ENCODE data around the gene SDK1. TPM values are rescaled to one million over a fixed set of nuclear protein-coding genes. Genes with fewer than 3 reads are reported as not detected.
"Not testable (repeated sequence)": the region's sequence is repeated elsewhere in the genome, so short reads cannot be mapped to it uniquely, and the experiment has no call there.

The SDK1 gene
- total RNA-seq, 1 experiment from 2014 or later: 9.3 TPM

DNA sequence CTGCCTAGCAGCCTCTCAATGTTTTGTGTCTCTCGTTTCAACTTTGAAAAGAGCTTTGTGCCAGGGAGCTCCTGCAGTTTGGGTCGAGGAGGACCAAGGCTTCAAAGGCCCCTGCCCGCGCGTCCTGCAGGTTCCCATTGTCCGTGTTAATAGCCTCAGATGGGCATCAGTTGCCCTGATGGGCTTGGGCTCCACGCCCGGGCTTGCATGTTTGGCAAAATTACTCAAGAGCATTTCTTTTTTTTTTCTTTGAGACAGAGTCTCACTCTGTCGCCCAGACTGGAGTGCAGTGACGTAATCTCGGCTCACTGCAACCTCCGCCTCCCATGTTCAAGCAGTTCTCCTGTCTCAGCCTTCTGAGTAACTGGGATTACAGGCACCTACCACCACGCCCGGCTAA lies 636.6 kb downstream of the SDK1 start:
- ATAC-seq: no peak
- TF ChIP-seq ZNF232 (CRISPR knock-in tag; IDR thresholded peaks at IDR 0.05) (no peak), ZNF121 (CRISPR knock-in tag; IDR thresholded peaks at IDR 0.05) (no peak), ZBTB21 (CRISPR knock-in tag; IDR thresholded peaks at IDR 0.05; ENCODE audit: borderline replicate concordance) (no peak), ZNF396 (CRISPR knock-in tag; IDR thresholded peaks at IDR 0.05; ENCODE audit: borderline replicate concordance) (no peak), SMAD3 (CRISPR knock-in tag; IDR thresholded peaks at IDR 0.05; ENCODE audit: borderline replicate concordance) (no peak), ZNF423 (CRISPR knock-in tag; IDR thresholded peaks at IDR 0.05) (no peak), NFE2L1 (CRISPR knock-in tag; IDR thresholded peaks at IDR 0.05) (no peak), NR1H2 (CRISPR knock-in tag; IDR thresholded peaks at IDR 0.05) (no peak), ZNF219 (CRISPR knock-in tag; IDR thresholded peaks at IDR 0.05; ENCODE audit: borderline replicate concordance) (no peak), NR3C1 (CRISPR knock-in tag; conservative IDR thresholded peaks at IDR 0.05; ENCODE audit: low read depth) (no peak), ZNF671 (CRISPR knock-in tag; IDR thresholded peaks at IDR 0.05) (no peak), NR2C2 (CRISPR knock-in tag; IDR thresholded peaks at IDR 0.05) (no peak), ZNF317 (CRISPR knock-in tag; IDR thresholded peaks at IDR 0.05; ENCODE audit: borderline replicate concordance, low read depth) (no peak), MYBL2 (CRISPR knock-in tag; IDR thresholded peaks at IDR 0.05) (no peak), ESRRA (CRISPR knock-in tag; IDR thresholded peaks at IDR 0.05; ENCODE audit: borderline replicate concordance) (no peak), KAT7 (CRISPR knock-in tag; IDR thresholded peaks at IDR 0.05; ENCODE audit: borderline replicate concordance) (no peak)
- TF ChIP-seq, protein P1, sequence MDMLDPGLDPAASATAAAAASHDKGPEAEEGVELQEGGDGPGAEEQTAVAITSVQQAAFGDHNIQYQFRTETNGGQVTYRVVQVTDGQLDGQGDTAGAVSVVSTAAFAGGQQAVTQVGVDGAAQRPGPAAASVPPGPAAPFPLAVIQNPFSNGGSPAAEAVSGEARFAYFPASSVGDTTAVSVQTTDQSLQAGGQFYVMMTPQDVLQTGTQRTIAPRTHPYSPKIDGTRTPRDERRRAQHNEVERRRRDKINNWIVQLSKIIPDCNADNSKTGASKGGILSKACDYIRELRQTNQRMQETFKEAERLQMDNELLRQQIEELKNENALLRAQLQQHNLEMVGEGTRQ (CRISPR knock-in tag; IDR thresholded peaks at IDR 0.05): no peak
- TF ChIP-seq, protein P2, sequence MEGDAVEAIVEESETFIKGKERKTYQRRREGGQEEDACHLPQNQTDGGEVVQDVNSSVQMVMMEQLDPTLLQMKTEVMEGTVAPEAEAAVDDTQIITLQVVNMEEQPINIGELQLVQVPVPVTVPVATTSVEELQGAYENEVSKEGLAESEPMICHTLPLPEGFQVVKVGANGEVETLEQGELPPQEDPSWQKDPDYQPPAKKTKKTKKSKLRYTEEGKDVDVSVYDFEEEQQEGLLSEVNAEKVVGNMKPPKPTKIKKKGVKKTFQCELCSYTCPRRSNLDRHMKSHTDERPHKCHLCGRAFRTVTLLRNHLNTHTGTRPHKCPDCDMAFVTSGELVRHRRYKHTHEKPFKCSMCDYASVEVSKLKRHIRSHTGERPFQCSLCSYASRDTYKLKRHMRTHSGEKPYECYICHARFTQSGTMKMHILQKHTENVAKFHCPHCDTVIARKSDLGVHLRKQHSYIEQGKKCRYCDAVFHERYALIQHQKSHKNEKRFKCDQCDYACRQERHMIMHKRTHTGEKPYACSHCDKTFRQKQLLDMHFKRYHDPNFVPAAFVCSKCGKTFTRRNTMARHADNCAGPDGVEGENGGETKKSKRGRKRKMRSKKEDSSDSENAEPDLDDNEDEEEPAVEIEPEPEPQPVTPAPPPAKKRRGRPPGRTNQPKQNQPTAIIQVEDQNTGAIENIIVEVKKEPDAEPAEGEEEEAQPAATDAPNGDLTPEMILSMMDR (IDR thresholded peaks at IDR 0.05): no peak
- TF ChIP-seq, protein P3, sequence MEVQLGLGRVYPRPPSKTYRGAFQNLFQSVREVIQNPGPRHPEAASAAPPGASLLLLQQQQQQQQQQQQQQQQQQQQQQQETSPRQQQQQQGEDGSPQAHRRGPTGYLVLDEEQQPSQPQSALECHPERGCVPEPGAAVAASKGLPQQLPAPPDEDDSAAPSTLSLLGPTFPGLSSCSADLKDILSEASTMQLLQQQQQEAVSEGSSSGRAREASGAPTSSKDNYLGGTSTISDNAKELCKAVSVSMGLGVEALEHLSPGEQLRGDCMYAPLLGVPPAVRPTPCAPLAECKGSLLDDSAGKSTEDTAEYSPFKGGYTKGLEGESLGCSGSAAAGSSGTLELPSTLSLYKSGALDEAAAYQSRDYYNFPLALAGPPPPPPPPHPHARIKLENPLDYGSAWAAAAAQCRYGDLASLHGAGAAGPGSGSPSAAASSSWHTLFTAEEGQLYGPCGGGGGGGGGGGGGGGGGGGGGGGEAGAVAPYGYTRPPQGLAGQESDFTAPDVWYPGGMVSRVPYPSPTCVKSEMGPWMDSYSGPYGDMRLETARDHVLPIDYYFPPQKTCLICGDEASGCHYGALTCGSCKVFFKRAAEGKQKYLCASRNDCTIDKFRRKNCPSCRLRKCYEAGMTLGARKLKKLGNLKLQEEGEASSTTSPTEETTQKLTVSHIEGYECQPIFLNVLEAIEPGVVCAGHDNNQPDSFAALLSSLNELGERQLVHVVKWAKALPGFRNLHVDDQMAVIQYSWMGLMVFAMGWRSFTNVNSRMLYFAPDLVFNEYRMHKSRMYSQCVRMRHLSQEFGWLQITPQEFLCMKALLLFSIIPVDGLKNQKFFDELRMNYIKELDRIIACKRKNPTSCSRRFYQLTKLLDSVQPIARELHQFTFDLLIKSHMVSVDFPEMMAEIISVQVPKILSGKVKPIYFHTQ (CRISPR knock-in tag; IDR thresholded peaks at IDR 0.05): no peak
- TF ChIP-seq, protein P4, sequence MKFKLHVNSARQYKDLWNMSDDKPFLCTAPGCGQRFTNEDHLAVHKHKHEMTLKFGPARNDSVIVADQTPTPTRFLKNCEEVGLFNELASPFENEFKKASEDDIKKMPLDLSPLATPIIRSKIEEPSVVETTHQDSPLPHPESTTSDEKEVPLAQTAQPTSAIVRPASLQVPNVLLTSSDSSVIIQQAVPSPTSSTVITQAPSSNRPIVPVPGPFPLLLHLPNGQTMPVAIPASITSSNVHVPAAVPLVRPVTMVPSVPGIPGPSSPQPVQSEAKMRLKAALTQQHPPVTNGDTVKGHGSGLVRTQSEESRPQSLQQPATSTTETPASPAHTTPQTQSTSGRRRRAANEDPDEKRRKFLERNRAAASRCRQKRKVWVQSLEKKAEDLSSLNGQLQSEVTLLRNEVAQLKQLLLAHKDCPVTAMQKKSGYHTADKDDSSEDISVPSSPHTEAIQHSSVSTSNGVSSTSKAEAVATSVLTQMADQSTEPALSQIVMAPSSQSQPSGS (CRISPR knock-in tag; IDR thresholded peaks at IDR 0.05; ENCODE audit: borderline replicate concordance, low read depth): no peak
- Mint-ChIP-seq H3K27me3 (ENCODE audit: low read depth) (no peaks in the 10 kb centered on the region), H3K4me3 (no peak overlapping the region), H3K9me3 (peaks cover 34% of the 10 kb centered on the region), H3K27ac (no peak overlapping the region), H3K4me1 (peaks cover 10% of the 10 kb centered on the region), H3K36me3 (peaks cover 22% of the 10 kb centered on the region)
- DNase-seq (ENCODE audit: low spot score): no peak
- ChIA-PET POLR2A (no interaction called here), CTCF (interaction anchor here (1.1 to 1.5 kb wide), 2 partner anchors 16 to 18 kb away, joined by 3 read pairs; no protein-coding TSS in a partner anchor)

DNA sequence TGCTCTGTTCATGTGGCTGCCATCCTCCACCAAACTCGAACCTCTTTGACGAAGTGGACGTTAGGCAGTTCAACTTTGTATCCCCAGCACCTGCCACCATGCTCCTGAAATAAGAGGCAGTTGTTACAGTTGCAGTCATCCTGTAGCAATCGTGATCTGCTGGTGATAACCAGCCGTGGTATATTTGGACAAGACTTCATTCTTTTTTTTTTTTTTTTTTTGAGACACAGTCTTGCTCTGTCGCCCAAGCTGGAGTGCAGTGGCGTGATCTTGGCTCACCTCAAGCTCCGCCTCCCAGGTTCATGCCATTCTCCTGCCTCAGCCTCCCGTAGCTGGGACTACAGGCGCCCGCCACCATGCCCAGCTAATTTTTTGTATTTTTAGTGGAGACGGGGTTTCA lies 640.7 kb downstream of the SDK1 start:
- H3K27me3 Mint-ChIP-seq (ENCODE audit: low read depth); DNase-seq (ENCODE audit: low spot score); H3K4me3 Mint-ChIP-seq; H3K27ac Mint-ChIP-seq; CTCF ChIA-PET; ATAC-seq: not testable (repeated sequence)
- H3K9me3 Mint-ChIP-seq: peaks cover 25% of the 10 kb centered on the region
- H3K4me1 Mint-ChIP-seq: peaks cover 24% of the 10 kb centered on the region
- H3K36me3 Mint-ChIP-seq: peaks cover 20% of the 10 kb centered on the region
- POLR2A ChIA-PET: interaction anchor here (1.1 kb wide), 1 partner anchor 20 kb away, joined by 3 read pairs; no protein-coding TSS in a partner anchor

Measured in WTC11 (cell line).